SK-N-SH (cell line): Measurements from ENCODE around the gene MSH2.
"Not testable (repeated sequence)": the region's sequence is repeated elsewhere in the genome, so short reads cannot be mapped to it uniquely, and the experiment has no call there.

Experiments
- CTCF ChIP-seq: fragments of 200-600 bp; sonication (generic); IDR thresholded peaks from 2 replicates; pipeline ENCODE4 v1.6.1; 2017; ENCODE audit warnings: antibody characterized with exemption, mild to moderate bottlenecking, moderate library complexity
- ELF1 ChIP-seq: IDR thresholded peaks from 2 replicates; pipeline ENCODE4 v1.4.0; 2012
- EP300 ChIP-seq, 2 experiments: IDR thresholded peaks; 2 replicates each; pipeline versions ENCODE4 v1.4.0 to v1.6.1; 2012; ENCODE audit warnings: borderline replicate concordance in 1 of 2, low read depth in 1 of 2, low read length in 1 of 2
- MAX ChIP-seq: IDR thresholded peaks from 2 replicates; pipeline ENCODE4 v1.4.0; 2012; ENCODE audit warnings: low read depth
- POLR2AphosphoS5 ChIP-seq: IDR thresholded peaks from 2 replicates; pipeline ENCODE4 v1.6.1; 2012; ENCODE audit warnings: low read depth, low read length
- REST ChIP-seq: IDR thresholded peaks from 2 replicates; pipeline ENCODE4 v1.6.1; 2012; ENCODE audit warnings: mild to moderate bottlenecking, low read depth, low read length, moderate library complexity
- TCF12 ChIP-seq: IDR thresholded peaks from 2 replicates; pipeline ENCODE4 v1.4.0; 2012
- USF2 ChIP-seq: fragments of 150-350 bp; IDR thresholded peaks from 2 replicates; pipeline ENCODE4 v1.6.1; 2017; ENCODE audit warnings: antibody characterized with exemption, low read length, low read depth, borderline replicate concordance
- YY1 ChIP-seq: IDR thresholded peaks from 2 replicates; pipeline ENCODE4 v1.4.0; 2012; ENCODE audit warnings: low read depth, mild to moderate bottlenecking

- TF ChIP-seq CTCF; YY1; POLR2AphosphoS5; TCF12; EP300 (IDR thresholded peaks at IDR 0.05; ENCODE audit: borderline replicate concordance in 1 of 2, low read depth in 1 of 2, low read length in 1 of 2); REST; MAX; ELF1; USF2: not testable (repeated sequence)
Measured at GRCh38 chr2:47420683-47421082, 17.7 kb downstream of the MSH2 start.
